PFSK-1 (cell line): ENCODE data around the gene CALHM1.

Source experiments
- FOXP2 ChIP-seq: optimal IDR thresholded peaks from 2 replicates; pipeline ENCODE3; 2011; ENCODE audit warnings: borderline replicate concordance, control low read depth, inconsistent platforms; ENCODE audit not compliant: insufficient read depth; ENCODE audit errors: extremely low read length, extremely low read depth
- POLR2AphosphoS5 ChIP-seq: IDR thresholded peaks from 2 replicates; pipeline ENCODE4 v1.6.1; 2012; ENCODE audit warnings: low read depth, mild to moderate bottlenecking, control low read depth, low read length, moderate library complexity
- REST ChIP-seq, 2 experiments: IDR thresholded peaks; 2 replicates each; pipeline versions ENCODE4 v1.6.1 to v1.8.0; 2011 to 2012; ENCODE audit warnings: low read depth in 2 of 2, low read length in 2 of 2, control low read depth in 1 of 2, inconsistent platforms in 1 of 2, mild to moderate bottlenecking in 1 of 2, moderate library complexity in 1 of 2; ENCODE audit not compliant: insufficient read depth in 1 of 2
- SIN3A ChIP-seq: IDR thresholded peaks from 2 replicates; pipeline ENCODE4 v1.6.1; 2012; ENCODE audit warnings: mild to moderate bottlenecking, low read length, moderate library complexity, borderline replicate concordance; ENCODE audit not compliant: insufficient read depth
- TAF1 ChIP-seq: IDR thresholded peaks from 2 replicates; pipeline ENCODE4 v1.6.1; 2012; ENCODE audit warnings: low read length, control low read depth, borderline replicate concordance; ENCODE audit not compliant: insufficient read depth

Gene CALHM1

GRCh38 chr10:103443475-103444185 lies 15.1 kb downstream of the CALHM1 start:
- TF ChIP-seq POLR2AphosphoS5 = no peak
- TF ChIP-seq TAF1 = no peak
- TF ChIP-seq REST (IDR thresholded peaks at IDR 0.05; ENCODE audit: insufficient read depth in 1 of 2, low read depth in 2 of 2, low read length in 2 of 2) = no peak
- TF ChIP-seq SIN3A = no peak
- TF ChIP-seq FOXP2 = no peak

- no peak for TF ChIP-seq REST (IDR thresholded peaks at IDR 0.05; ENCODE audit: insufficient read depth in 1 of 2, low read depth in 2 of 2, low read length in 2 of 2)
- no peak for TF ChIP-seq POLR2AphosphoS5
- no peak for TF ChIP-seq SIN3A
- no peak for TF ChIP-seq FOXP2
- TF ChIP-seq TAF1 = no peak
Measured at GRCh38 chr10:103442031-103442461, 16.7 kb downstream of the CALHM1 start.

GRCh38 chr10:103441611-103442010 lies 17.1 kb downstream of the CALHM1 start:
- TF ChIP-seq POLR2AphosphoS5 = no peak

- TF ChIP-seq FOXP2 (no peak), SIN3A (no peak), POLR2AphosphoS5 (no peak), TAF1 (no peak), REST (IDR thresholded peaks at IDR 0.05; ENCODE audit: insufficient read depth in 1 of 2, low read depth in 2 of 2, low read length in 2 of 2) (no peak)
Measured at GRCh38 chr10:103441206-103441605, 17.5 kb downstream of the CALHM1 start.

- no peak for TF ChIP-seq POLR2AphosphoS5
- no peak for TF ChIP-seq TAF1
- TF ChIP-seq REST (IDR thresholded peaks at IDR 0.05; ENCODE audit: insufficient read depth in 1 of 2, low read depth in 2 of 2, low read length in 2 of 2) = no peak
- no peak for TF ChIP-seq FOXP2
Measured at GRCh38 chr10:103440416-103440815, 18.3 kb downstream of the CALHM1 start.
